Transverse colon (tissue), 3 donors: ENCODE data around the gene SDHC.

Source experiments
- POLR2A ChIP-seq: fragments of 450-650 bp; IDR thresholded peaks from one replicate; pipeline ENCODE4 v1.6.1; 2016; ENCODE audit warnings: antibody characterized with exemption, mild to moderate bottlenecking, moderate library complexity
- TF ChIP-seq, protein P1 (sequence below), 5 experiments: fragments of 200-600 bp in 3 of 5; fragments of 450-650 bp in 2 of 5; sonication (generic) in 3 of 5; IDR thresholded peaks; 1 replicate in 2 of 5; 2 replicates in 3 of 5; pipeline ENCODE4 v1.5.1; 2016 to 2017; ENCODE audit warnings: antibody characterized with exemption in 5 of 5, inconsistent platforms in 3 of 5, mild to moderate bottlenecking in 2 of 5, moderate library complexity in 1 of 5

DNA sequence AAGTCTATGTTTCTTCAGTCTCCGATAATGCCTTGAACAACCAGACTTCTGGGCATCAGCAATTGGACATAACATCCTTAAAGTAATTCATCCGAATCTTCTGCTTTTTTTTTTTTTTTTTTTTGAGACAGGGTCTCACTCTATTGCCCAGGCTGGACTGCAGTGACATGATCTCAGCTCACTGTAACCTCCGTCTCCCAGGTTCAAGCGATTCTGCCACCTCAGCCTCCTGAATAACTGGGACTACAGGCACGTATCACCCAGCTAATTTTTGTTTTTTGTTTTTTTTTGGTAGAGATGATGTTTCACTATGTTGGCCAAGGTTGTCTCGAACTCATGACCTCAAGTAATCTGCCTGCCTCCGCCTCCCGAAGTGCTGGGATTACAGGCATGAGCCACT, 77.4 kb downstream of the SDHC start:
- TF ChIP-seq, protein P1, sequence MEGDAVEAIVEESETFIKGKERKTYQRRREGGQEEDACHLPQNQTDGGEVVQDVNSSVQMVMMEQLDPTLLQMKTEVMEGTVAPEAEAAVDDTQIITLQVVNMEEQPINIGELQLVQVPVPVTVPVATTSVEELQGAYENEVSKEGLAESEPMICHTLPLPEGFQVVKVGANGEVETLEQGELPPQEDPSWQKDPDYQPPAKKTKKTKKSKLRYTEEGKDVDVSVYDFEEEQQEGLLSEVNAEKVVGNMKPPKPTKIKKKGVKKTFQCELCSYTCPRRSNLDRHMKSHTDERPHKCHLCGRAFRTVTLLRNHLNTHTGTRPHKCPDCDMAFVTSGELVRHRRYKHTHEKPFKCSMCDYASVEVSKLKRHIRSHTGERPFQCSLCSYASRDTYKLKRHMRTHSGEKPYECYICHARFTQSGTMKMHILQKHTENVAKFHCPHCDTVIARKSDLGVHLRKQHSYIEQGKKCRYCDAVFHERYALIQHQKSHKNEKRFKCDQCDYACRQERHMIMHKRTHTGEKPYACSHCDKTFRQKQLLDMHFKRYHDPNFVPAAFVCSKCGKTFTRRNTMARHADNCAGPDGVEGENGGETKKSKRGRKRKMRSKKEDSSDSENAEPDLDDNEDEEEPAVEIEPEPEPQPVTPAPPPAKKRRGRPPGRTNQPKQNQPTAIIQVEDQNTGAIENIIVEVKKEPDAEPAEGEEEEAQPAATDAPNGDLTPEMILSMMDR (IDR thresholded peaks at IDR 0.05), result no peak
- no peak for TF ChIP-seq POLR2A
